ENCODE results near the gene P3H2. TPM values are rescaled to one million over a fixed set of nuclear protein-coding genes. Genes with fewer than 3 reads are reported as not detected.

The P3H2 gene
- total RNA-seq, 1 experiment from 2014 or later, result 82.2 TPM

DNA sequence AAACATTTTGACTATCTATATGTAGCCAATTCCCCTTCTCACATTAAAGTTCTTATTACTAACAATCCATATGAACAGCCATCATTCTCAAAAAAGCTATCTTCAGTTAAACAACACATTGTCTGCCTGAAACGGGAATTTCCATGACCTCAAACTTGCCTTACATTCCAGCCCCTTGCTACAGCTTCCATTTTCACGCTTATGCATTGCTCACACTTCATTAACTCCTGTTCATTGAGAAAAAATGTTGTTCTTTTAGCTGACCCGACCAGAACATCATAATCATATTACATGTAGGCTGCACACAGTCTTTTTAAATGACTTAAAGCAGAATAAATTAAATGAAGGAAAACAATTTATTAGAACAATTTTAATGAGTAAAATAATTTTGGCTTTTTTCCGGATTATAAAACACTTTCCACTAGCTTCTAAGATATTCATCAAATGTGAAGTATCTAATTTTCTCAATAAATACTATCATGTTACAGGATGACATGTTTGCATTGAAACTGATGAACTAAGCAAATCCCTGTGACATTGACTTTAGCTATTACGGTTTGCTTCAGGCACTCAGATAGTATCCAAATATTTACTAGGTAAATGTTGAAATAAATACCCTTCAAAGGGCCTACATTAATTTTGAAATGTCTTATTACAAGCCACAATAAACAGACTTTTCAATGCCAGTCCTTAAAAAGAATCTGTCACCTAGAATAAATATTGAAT is 49.9 kb downstream of the P3H2 start:
- peaks cover 29% of the 10 kb centered on the region for H3K4me1 ChIP-seq (ENCODE audit: control insufficient read depth, insufficient read depth, low read length)
- in situ Hi-C loops (cut with HindIII; ENCODE audit: low pct_unique_long_range_greater_than_20kb, low sequenced_read_pairs), result no loop called here
- peak overlapping the region; percentile 53; the same call in 1 of the 2 replicates for H3K27ac ChIP-seq (ENCODE audit: low read length)
- ATAC-seq, result no peak
- no peaks in the 10 kb centered on the region for H3K9me3 ChIP-seq (ENCODE audit: control insufficient read depth, insufficient read depth, low read depth, low read length)
- DNase-seq (ENCODE audit: low read depth, low spot score), result no peak
- no peak for TF ChIP-seq REST (IDR thresholded peaks at IDR 0.05; ENCODE audit: insufficient read depth in 1 of 2, low read depth in 2 of 2, low read length in 1 of 2)
- TF ChIP-seq CTCF (IDR thresholded peaks at IDR 0.05), result no peak
- TF ChIP-seq TCF7L2 (IDR thresholded peaks at IDR 0.05; ENCODE audit: low read depth, low read length), result no peak
- TF ChIP-seq POLR2AphosphoS5 (IDR thresholded peaks at IDR 0.05; ENCODE audit: low read depth, low read length), result no peak
- TF ChIP-seq SIN3A (IDR thresholded peaks at IDR 0.05; ENCODE audit: borderline replicate concordance, insufficient read depth, low read depth, low read length), result no peak
- H3K36me3 ChIP-seq (ENCODE audit: control insufficient read depth, insufficient read depth, low read length), result no peaks in the 10 kb centered on the region
- POLR2A ChIA-PET, result interaction anchor here (1.1 kb wide), 1 partner anchor 37 kb away, joined by 3 read pairs; no protein-coding TSS in a partner anchor
- no peak overlapping the region for H3K4me3 ChIP-seq (ENCODE audit: low read depth in 2 of 2, low read length in 2 of 2)
- H3K27me3 ChIP-seq (ENCODE audit: control insufficient read depth, insufficient read depth, low read length), result no peaks in the 10 kb centered on the region
- CTCF ChIA-PET, result no interaction called here
- intact Hi-C loops (cut with micrococcal nuclease; ENCODE audit: unreplicated experiment), result no loop called here
- BruUV-seq (replicated peaks), result no TSS peak

GRCh38 chr3:190065204-190065603 is 55.5 kb downstream of the P3H2 start:
- Histone ChIP-seq H3K4me1 (ENCODE audit: control insufficient read depth, insufficient read depth, low read length) (peaks cover 33% of the 10 kb centered on the region), H3K27ac (ENCODE audit: low read length) (peak overlapping the region; percentile 81), H3K9me3 (ENCODE audit: control insufficient read depth, insufficient read depth, low read depth, low read length) (no peaks in the 10 kb centered on the region), H3K27me3 (ENCODE audit: control insufficient read depth, insufficient read depth, low read length) (no peaks in the 10 kb centered on the region), H3K4me3 (ENCODE audit: low read depth in 2 of 2, low read length in 2 of 2) (no peak overlapping the region), H3K36me3 (ENCODE audit: control insufficient read depth, insufficient read depth, low read length) (no peaks in the 10 kb centered on the region)
- POLR2A ChIA-PET, result no interaction called here
- ATAC-seq (no peak), DNase-seq (ENCODE audit: low read depth, low spot score) (no peak)
- TF ChIP-seq CTCF (IDR thresholded peaks at IDR 0.05), result no peak
- intact Hi-C loops (cut with micrococcal nuclease; ENCODE audit: unreplicated experiment) (no loop called here), in situ Hi-C loops (cut with HindIII; ENCODE audit: low pct_unique_long_range_greater_than_20kb, low sequenced_read_pairs) (no loop called here)
- BruUV-seq (replicated peaks), result no TSS peak
- CTCF ChIA-PET, result no interaction called here

Data from Panc1 (cell line).